Measurements from ENCODE around the gene GNG12.
"Not testable (repeated sequence)": the region's sequence is repeated elsewhere in the genome, so short reads cannot be mapped to it uniquely, and the experiment has no call there.

GNG12 gene

GRCh38 chr1:67672260-67672803 is 160.9 kb downstream of the GNG12 start:
- Mint-ChIP-seq H3K9me3 (no peaks in the 10 kb centered on the region), H3K36me3 (ENCODE audit: low read depth) (no peaks in the 10 kb centered on the region), H3K27ac (no peak overlapping the region), H3K4me1 (ENCODE audit: low read depth) (peaks cover 20% of the 10 kb centered on the region), H3K4me3 (no peak overlapping the region), H3K27me3 (peaks cover 13% of the 10 kb centered on the region)
- no peak for DNase-seq

GRCh38 chr1:67668660-67669059 is 164.6 kb downstream of the GNG12 start:
- Mint-ChIP-seq H3K9me3 (no peaks in the 10 kb centered on the region), H3K4me1 (ENCODE audit: low read depth) (no peaks in the 10 kb centered on the region), H3K27me3 (peaks cover 15% of the 10 kb centered on the region), H3K4me3 (no peak overlapping the region), H3K27ac (no peak overlapping the region), H3K36me3 (ENCODE audit: low read depth) (no peaks in the 10 kb centered on the region)
- DNase-seq: no peak

DNA sequence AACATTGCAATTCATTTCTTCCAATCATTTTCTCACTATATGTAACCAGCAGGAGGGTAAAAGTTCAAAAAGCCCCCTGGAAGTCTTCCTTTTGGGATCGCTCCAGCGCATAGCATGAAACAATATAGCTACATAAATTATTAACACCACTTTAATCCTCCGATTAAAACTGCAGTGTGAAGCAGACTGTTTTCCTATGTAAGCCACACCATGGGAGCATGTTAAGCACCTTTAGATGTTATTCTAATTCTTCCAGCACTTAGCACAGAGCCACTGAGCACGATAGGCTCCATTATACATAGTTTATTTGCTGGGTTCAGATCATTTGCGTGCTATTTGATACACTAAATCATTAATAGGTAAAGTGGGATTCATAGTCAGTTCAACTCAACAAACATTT is 166.6 kb downstream of the GNG12 start:
- DNase-seq: no peak
- no peak overlapping the region for H3K4me3 Mint-ChIP-seq
- no peak overlapping the region for H3K27ac Mint-ChIP-seq
- H3K4me1 Mint-ChIP-seq (ENCODE audit: low read depth): no peaks in the 10 kb centered on the region
- H3K36me3 Mint-ChIP-seq (ENCODE audit: low read depth): no peaks in the 10 kb centered on the region
- H3K9me3 Mint-ChIP-seq: no peaks in the 10 kb centered on the region
- peaks cover 10% of the 10 kb centered on the region for H3K27me3 Mint-ChIP-seq

GRCh38 chr1:67665307-67665706 is 168.0 kb downstream of the GNG12 start:
- not testable (repeated sequence) for H3K27ac Mint-ChIP-seq; H3K36me3 Mint-ChIP-seq (ENCODE audit: low read depth); H3K4me3 Mint-ChIP-seq; DNase-seq; H3K4me1 Mint-ChIP-seq (ENCODE audit: low read depth); H3K9me3 Mint-ChIP-seq
- H3K27me3 Mint-ChIP-seq: peaks cover 19% of the 10 kb centered on the region

GRCh38 chr1:67664048-67664447 is 169.2 kb downstream of the GNG12 start:
- Mint-ChIP-seq H3K36me3 (ENCODE audit: low read depth) (no peaks in the 10 kb centered on the region), H3K4me3 (no peak overlapping the region), H3K27me3 (peaks cover 21% of the 10 kb centered on the region), H3K4me1 (ENCODE audit: low read depth) (no peaks in the 10 kb centered on the region), H3K9me3 (no peaks in the 10 kb centered on the region), H3K27ac (no peak overlapping the region)
- DNase-seq: no peak

- no peak overlapping the region for H3K27ac Mint-ChIP-seq
- H3K27me3 Mint-ChIP-seq: peaks cover 21% of the 10 kb centered on the region
- H3K9me3 Mint-ChIP-seq: no peaks in the 10 kb centered on the region
- H3K36me3 Mint-ChIP-seq (ENCODE audit: low read depth): no peaks in the 10 kb centered on the region
- no peak overlapping the region for H3K4me3 Mint-ChIP-seq
- DNase-seq: no peak
- no peaks in the 10 kb centered on the region for H3K4me1 Mint-ChIP-seq (ENCODE audit: low read depth)
Measured at GRCh38 chr1:67662884-67663283, 170.4 kb downstream of the GNG12 start.

DNA sequence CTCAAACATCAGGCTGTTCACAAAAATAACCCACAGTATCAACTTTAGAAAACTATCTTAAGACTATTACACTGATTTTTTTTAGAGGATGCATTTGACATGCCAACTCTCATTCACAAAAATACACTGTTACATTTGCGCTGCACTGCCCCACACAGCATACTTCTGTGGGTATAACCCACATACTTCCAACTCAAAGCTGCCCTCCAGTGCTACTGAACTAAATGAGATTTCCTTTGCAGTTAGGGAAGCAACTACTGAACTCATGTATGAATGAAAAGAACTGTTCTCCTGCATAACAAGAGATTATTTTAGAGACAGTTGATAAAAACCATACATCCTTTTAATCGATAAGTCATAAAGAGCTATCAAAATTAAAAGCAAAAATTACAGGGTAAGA is 174.0 kb downstream of the GNG12 start:
- H3K36me3 Mint-ChIP-seq (ENCODE audit: low read depth): no peaks in the 10 kb centered on the region
- DNase-seq: no peak
- H3K27me3 Mint-ChIP-seq: peaks cover 19% of the 10 kb centered on the region
- no peaks in the 10 kb centered on the region for H3K4me1 Mint-ChIP-seq (ENCODE audit: low read depth)
- no peaks in the 10 kb centered on the region for H3K9me3 Mint-ChIP-seq
- no peak overlapping the region for H3K27ac Mint-ChIP-seq
- no peak overlapping the region for H3K4me3 Mint-ChIP-seq

DNA sequence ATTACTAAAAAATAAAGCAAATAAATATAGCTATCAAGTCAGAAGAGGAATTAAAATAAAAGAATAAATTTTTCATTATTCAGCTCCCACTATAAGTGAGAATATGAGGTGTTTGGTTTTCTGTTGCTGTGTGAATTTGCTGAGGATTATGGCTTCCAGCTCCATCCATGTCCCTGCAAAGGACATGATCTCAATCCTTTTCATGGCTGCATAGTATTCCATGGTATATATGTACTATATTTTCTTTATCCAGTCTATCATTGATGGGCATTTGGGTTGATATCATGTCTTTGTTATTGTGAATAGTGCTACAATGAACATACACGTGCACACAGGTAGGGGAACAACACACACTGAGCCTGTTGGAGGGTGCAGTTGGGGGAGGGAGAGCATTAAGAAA is 176.1 kb downstream of the GNG12 start:
- H3K9me3 Mint-ChIP-seq; H3K4me1 Mint-ChIP-seq (ENCODE audit: low read depth); H3K36me3 Mint-ChIP-seq (ENCODE audit: low read depth); H3K4me3 Mint-ChIP-seq; DNase-seq; H3K27ac Mint-ChIP-seq: not testable (repeated sequence)
- peaks cover 19% of the 10 kb centered on the region for H3K27me3 Mint-ChIP-seq

- Mint-ChIP-seq H3K27ac (no peak overlapping the region), H3K9me3 (no peaks in the 10 kb centered on the region), H3K4me1 (ENCODE audit: low read depth) (no peaks in the 10 kb centered on the region), H3K36me3 (ENCODE audit: low read depth) (no peaks in the 10 kb centered on the region), H3K4me3 (no peak overlapping the region), H3K27me3 (peaks cover 11% of the 10 kb centered on the region)
- DNase-seq: no peak
Measured at GRCh38 chr1:67655581-67655980, 177.7 kb downstream of the GNG12 start.

- Mint-ChIP-seq H3K4me1 (ENCODE audit: low read depth) (no peaks in the 10 kb centered on the region), H3K4me3 (no peak overlapping the region), H3K27me3 (no peaks in the 10 kb centered on the region), H3K27ac (no peak overlapping the region), H3K9me3 (no peaks in the 10 kb centered on the region), H3K36me3 (ENCODE audit: low read depth) (no peaks in the 10 kb centered on the region)
- no peak for DNase-seq
Measured at GRCh38 chr1:67653304-67653703, 180.0 kb downstream of the GNG12 start.

- Mint-ChIP-seq H3K27ac (no peak overlapping the region), H3K36me3 (ENCODE audit: low read depth) (no peaks in the 10 kb centered on the region), H3K27me3 (no peaks in the 10 kb centered on the region), H3K9me3 (no peaks in the 10 kb centered on the region), H3K4me3 (no peak overlapping the region), H3K4me1 (ENCODE audit: low read depth) (no peaks in the 10 kb centered on the region)
- DNase-seq: no peak
Measured at GRCh38 chr1:67652800-67653199, 180.5 kb downstream of the GNG12 start.
